ENCODE measurements around the gene MAP7. TPM values are rescaled to one million over a fixed set of nuclear protein-coding genes. Genes with fewer than 3 reads are reported as not detected.

MAP7 gene
- total and polyA plus RNA-seq, 2 experiments from 2014 or later = 44.7 to 49.2 TPM

DNA sequence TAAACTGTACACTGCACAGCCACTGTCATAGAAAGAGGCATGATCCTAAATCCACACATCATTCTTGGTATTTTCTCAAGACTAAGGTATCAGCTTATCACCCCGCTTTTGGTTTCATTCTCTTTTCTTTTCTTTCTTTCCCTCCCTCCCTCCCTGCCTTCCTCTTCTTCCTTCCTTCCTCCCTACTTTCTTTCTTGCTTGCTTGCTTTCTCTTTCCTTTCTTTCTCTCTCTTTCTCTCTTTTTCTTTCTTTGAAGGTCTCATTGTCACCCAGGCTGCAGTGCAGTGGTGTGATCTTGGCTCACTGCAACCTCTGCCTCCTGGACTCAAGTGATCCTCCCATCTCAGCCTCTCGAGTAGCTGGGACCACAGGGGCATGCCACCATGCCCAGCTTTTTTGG lies 81.1 kb downstream of the MAP7 start (continued):
- TF ChIP-seq, protein P1, sequence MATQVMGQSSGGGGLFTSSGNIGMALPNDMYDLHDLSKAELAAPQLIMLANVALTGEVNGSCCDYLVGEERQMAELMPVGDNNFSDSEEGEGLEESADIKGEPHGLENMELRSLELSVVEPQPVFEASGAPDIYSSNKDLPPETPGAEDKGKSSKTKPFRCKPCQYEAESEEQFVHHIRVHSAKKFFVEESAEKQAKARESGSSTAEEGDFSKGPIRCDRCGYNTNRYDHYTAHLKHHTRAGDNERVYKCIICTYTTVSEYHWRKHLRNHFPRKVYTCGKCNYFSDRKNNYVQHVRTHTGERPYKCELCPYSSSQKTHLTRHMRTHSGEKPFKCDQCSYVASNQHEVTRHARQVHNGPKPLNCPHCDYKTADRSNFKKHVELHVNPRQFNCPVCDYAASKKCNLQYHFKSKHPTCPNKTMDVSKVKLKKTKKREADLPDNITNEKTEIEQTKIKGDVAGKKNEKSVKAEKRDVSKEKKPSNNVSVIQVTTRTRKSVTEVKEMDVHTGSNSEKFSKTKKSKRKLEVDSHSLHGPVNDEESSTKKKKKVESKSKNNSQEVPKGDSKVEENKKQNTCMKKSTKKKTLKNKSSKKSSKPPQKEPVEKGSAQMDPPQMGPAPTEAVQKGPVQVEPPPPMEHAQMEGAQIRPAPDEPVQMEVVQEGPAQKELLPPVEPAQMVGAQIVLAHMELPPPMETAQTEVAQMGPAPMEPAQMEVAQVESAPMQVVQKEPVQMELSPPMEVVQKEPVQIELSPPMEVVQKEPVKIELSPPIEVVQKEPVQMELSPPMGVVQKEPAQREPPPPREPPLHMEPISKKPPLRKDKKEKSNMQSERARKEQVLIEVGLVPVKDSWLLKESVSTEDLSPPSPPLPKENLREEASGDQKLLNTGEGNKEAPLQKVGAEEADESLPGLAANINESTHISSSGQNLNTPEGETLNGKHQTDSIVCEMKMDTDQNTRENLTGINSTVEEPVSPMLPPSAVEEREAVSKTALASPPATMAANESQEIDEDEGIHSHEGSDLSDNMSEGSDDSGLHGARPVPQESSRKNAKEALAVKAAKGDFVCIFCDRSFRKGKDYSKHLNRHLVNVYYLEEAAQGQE (IDR thresholded peaks at IDR 0.05; ENCODE audit: unreplicated experiment) = no peak
- no peak for TF ChIP-seq POLR2AphosphoS5 (IDR thresholded peaks at IDR 0.05; ENCODE audit: low read depth)
- no peak for TF ChIP-seq ZNF114 (CRISPR knock-in tag; IDR thresholded peaks at IDR 0.05)

DNA sequence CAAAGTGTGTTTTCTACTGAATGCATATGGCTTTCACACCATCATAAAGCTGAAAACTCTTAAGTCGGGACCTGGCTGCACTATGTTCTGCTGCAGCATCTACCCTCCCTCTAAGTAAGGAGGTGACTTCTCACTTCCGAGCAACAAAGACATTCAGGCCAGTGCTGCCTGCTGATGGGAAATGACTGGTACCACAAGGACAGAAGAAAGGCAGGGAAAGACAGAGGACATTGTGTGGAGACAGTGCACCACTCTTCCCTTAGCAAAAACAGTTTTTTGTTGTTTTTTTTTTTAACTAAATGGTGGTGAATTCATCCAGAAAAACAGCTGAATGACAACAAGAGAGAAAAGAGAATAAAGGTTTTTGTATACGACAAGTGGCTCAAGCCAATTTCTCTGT lies 81.5 kb downstream of the MAP7 start:
- Mint-ChIP-seq H3K9me3 (no peaks in the 10 kb centered on the region), H3K27me3 (ENCODE audit: insufficient read depth, low read depth, poor library complexity) (no peaks in the 10 kb centered on the region), H3K4me3 (no peak overlapping the region), H3K27ac (no peak overlapping the region), H3K4me1 (peaks cover 67% of the 10 kb centered on the region), H3K36me3 (ENCODE audit: low read depth) (no peaks in the 10 kb centered on the region)
- Histone ChIP-seq H3K4me1 (ENCODE audit: insufficient read depth) (peaks cover 56% of the 10 kb centered on the region), H2AFZ (no peak overlapping the region), H4K20me1 (replicated peaks; ENCODE audit: insufficient read depth) (peaks cover 11% of the 10 kb centered on the region; the same call in 1 of the 2 replicates), H3K27ac (ENCODE audit: low read depth) (no peak overlapping the region), H3K4me2 (no peak overlapping the region), H3K36me3 (ENCODE audit: insufficient read depth) (no peaks in the 10 kb centered on the region), H3K4me3 (no peak overlapping the region), H3K9me2 (ENCODE audit: insufficient read depth) (no peaks in the 10 kb centered on the region), H3K27me3 (ENCODE audit: insufficient read depth) (no peaks in the 10 kb centered on the region), H3K79me2 (replicated peaks; ENCODE audit: insufficient read depth) (peaks cover 64% of the 10 kb centered on the region), H3F3A (replicated peaks; ENCODE audit: low read depth) (no peaks in the 10 kb centered on the region)
- ATAC-seq (no peak; the same call in 2 of the 3 replicates), DNase-seq (ENCODE audit: low spot score) (no peak)
- TF ChIP-seq, protein P1 (IDR thresholded peaks at IDR 0.05; ENCODE audit: unreplicated experiment) = no peak
- TF ChIP-seq POLR2AphosphoS5 (IDR thresholded peaks at IDR 0.05; ENCODE audit: low read depth) (no peak), CREB1 (CRISPR knock-in tag; IDR thresholded peaks at IDR 0.05; ENCODE audit: low read depth) (no peak), EZH2phosphoT487 (IDR thresholded peaks at IDR 0.05; ENCODE audit: unreplicated experiment) (no peak)
- TF ChIP-seq, protein P2, sequence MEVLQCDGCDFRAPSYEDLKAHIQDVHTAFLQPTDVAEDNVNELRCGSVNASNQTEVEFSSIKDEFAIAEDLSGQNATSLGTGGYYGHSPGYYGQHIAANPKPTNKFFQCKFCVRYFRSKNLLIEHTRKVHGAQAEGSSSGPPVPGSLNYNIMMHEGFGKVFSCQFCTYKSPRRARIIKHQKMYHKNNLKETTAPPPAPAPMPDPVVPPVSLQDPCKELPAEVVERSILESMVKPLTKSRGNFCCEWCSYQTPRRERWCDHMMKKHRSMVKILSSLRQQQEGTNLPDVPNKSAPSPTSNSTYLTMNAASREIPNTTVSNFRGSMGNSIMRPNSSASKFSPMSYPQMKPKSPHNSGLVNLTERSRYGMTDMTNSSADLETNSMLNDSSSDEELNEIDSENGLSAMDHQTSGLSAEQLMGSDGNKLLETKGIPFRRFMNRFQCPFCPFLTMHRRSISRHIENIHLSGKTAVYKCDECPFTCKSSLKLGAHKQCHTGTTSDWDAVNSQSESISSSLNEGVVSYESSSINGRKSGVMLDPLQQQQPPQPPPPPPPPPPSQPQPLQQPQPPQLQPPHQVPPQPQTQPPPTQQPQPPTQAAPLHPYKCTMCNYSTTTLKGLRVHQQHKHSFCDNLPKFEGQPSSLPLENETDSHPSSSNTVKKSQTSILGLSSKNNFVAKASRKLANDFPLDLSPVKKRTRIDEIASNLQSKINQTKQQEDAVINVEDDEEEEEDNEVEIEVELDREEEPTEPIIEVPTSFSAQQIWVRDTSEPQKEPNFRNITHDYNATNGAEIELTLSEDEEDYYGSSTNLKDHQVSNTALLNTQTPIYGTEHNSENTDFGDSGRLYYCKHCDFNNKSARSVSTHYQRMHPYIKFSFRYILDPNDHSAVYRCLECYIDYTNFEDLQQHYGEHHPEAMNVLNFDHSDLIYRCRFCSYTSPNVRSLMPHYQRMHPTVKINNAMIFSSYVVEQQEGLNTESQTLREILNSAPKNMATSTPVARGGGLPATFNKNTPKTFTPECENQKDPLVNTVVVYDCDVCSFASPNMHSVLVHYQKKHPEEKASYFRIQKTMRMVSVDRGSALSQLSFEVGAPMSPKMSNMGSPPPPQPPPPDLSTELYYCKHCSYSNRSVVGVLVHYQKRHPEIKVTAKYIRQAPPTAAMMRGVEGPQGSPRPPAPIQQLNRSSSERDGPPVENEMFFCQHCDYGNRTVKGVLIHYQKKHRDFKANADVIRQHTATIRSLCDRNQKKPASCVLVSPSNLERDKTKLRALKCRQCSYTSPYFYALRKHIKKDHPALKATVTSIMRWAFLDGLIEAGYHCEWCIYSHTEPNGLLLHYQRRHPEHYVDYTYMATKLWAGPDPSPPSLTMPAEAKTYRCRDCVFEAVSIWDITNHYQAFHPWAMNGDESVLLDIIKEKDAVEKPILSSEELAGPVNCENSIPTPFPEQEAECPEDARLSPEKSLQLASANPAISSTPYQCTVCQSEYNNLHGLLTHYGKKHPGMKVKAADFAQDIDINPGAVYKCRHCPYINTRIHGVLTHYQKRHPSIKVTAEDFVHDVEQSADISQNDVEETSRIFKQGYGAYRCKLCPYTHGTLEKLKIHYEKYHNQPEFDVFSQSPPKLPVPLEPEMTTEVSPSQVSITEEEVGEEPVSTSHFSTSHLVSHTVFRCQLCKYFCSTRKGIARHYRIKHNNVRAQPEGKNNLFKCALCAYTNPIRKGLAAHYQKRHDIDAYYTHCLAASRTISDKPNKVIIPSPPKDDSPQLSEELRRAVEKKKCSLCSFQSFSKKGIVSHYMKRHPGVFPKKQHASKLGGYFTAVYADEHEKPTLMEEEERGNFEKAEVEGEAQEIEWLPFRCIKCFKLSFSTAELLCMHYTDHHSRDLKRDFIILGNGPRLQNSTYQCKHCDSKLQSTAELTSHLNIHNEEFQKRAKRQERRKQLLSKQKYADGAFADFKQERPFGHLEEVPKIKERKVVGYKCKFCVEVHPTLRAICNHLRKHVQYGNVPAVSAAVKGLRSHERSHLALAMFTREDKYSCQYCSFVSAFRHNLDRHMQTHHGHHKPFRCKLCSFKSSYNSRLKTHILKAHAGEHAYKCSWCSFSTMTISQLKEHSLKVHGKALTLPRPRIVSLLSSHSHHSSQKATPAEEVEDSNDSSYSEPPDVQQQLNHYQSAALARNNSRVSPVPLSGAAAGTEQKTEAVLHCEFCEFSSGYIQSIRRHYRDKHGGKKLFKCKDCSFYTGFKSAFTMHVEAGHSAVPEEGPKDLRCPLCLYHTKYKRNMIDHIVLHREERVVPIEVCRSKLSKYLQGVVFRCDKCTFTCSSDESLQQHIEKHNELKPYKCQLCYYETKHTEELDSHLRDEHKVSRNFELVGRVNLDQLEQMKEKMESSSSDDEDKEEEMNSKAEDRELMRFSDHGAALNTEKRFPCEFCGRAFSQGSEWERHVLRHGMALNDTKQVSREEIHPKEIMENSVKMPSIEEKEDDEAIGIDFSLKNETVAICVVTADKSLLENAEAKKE (CRISPR knock-in tag; IDR thresholded peaks at IDR 0.05) = no peak
- TF ChIP-seq, protein P3, sequence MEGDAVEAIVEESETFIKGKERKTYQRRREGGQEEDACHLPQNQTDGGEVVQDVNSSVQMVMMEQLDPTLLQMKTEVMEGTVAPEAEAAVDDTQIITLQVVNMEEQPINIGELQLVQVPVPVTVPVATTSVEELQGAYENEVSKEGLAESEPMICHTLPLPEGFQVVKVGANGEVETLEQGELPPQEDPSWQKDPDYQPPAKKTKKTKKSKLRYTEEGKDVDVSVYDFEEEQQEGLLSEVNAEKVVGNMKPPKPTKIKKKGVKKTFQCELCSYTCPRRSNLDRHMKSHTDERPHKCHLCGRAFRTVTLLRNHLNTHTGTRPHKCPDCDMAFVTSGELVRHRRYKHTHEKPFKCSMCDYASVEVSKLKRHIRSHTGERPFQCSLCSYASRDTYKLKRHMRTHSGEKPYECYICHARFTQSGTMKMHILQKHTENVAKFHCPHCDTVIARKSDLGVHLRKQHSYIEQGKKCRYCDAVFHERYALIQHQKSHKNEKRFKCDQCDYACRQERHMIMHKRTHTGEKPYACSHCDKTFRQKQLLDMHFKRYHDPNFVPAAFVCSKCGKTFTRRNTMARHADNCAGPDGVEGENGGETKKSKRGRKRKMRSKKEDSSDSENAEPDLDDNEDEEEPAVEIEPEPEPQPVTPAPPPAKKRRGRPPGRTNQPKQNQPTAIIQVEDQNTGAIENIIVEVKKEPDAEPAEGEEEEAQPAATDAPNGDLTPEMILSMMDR (conservative IDR thresholded peaks at IDR 0.05; ENCODE audit: low read depth in 2 of 2) = no peak
- TF ChIP-seq, protein P4, sequence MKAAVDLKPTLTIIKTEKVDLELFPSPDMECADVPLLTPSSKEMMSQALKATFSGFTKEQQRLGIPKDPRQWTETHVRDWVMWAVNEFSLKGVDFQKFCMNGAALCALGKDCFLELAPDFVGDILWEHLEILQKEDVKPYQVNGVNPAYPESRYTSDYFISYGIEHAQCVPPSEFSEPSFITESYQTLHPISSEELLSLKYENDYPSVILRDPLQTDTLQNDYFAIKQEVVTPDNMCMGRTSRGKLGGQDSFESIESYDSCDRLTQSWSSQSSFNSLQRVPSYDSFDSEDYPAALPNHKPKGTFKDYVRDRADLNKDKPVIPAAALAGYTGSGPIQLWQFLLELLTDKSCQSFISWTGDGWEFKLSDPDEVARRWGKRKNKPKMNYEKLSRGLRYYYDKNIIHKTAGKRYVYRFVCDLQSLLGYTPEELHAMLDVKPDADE (IDR thresholded peaks at IDR 0.05) = no peak
